Measurements from ENCODE around the gene AP3S1.
"Not testable (repeated sequence)": the region's sequence is repeated elsewhere in the genome, so short reads cannot be mapped to it uniquely, and the experiment has no call there.

Gene AP3S1

DNA sequence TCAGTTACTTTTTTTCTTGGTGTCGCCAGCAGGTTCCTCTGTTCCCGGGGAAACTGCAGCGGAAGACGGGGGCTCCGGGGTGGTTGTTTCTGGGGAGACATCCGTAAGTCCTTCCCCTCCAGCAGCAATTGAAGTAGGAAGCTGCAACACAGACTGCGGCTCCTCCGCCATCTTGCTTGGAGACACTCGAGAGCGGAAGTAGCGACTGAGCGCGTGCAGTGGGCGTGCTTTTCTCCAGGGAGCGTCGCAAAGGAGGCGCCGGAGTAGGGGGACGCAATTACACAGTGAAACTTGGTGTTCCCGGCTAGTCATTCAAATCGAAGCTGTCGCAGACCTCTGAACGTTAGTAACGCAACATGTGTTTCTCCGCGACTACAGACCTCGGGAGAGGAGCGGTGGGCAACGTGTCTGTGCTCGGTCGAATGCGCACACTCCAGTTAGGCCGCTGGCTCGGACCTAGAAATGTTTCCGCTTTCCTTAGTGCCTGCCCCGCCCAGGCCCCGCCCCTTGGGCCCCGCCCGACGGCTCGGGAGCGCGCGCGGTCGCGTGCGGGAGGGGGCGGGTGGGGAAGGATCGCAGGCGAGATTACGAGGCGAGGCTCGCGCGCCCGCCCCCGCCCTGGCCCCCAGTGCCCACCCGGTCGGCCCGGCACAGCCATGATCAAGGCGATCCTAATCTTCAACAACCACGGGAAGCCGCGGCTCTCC lies at the start of gene AP3S1, which contains the start of gene ATG12:
TSS of gene AP3S1 (plus strand) at position 554 of the 707 bp plus-strand sequence. CDS start at position 657, 103 bp downstream.
TSS of gene ATG12 (minus strand) at position 184 of the 707 bp plus-strand sequence. CDS start at position 171, 13 bp downstream.
- intact Hi-C loops (cut with DNase I) = loop anchor here (5.0 to 10.0 kb wide), 2 partner anchors 214 to 537 kb away; partner anchors contain the start of gene TMED7
- peak; percentile 88 to 97 (median 93) for DNase-seq

GRCh38 chr5:115795700-115796099 lies 46.0 kb upstream of the AP3S1 start:
- intact Hi-C loops (cut with DNase I) = loop anchor here (10.0 kb wide), 1 partner anchor 1929 kb away; no protein-coding TSS in a partner anchor
- no peak for DNase-seq

- intact Hi-C loops (cut with DNase I) = loop anchor here (10.0 kb wide), 1 partner anchor 1928 kb away; no protein-coding TSS in a partner anchor
Observed at GRCh38 chr5:115796656-115797055, 45.1 kb upstream of the AP3S1 start.

GRCh38 chr5:115798252-115798651 lies 43.5 kb upstream of the AP3S1 start:
- intact Hi-C loops (cut with DNase I) = loop anchor here (10.0 kb wide), 1 partner anchor 1927 kb away; no protein-coding TSS in a partner anchor
- no peak for DNase-seq

More at GRCh38 chr5:115796656-115797055, 45.1 kb upstream of the AP3S1 start:
- no peak for DNase-seq

GRCh38 chr5:115800108-115800507 lies 41.6 kb upstream of the AP3S1 start:
- intact Hi-C loops (cut with DNase I) = no loop called here
- no peak for DNase-seq

DNA sequence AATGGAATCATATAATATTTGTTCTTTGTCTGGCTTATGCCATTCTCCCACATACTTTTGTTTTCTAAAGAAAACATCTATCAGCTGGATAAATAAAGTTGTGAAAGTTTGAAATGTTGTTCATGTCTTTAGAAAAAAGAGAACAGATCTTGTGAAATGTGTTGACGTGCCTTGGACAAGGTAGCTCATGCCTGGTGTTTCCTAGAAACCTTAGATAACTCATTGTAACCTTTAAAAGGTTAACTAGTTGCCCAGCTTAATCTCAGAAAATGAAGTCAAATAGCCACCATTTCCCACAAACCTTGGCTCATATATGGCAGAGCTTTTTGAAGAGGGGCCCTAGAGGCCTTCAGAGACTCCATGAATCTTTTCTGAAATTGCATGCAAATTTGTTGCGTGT lies 40.6 kb upstream of the AP3S1 start:
- intact Hi-C loops (cut with DNase I) = no loop called here
- DNase-seq = no peak

- DNase-seq = no peak
- intact Hi-C loops (cut with DNase I) = no loop called here
Observed at GRCh38 chr5:115801984-115802383, 39.8 kb upstream of the AP3S1 start.

- no peak for DNase-seq
- intact Hi-C loops (cut with DNase I) = no loop called here
Observed at GRCh38 chr5:115806986-115807653, 34.6 kb upstream of the AP3S1 start.

DNA sequence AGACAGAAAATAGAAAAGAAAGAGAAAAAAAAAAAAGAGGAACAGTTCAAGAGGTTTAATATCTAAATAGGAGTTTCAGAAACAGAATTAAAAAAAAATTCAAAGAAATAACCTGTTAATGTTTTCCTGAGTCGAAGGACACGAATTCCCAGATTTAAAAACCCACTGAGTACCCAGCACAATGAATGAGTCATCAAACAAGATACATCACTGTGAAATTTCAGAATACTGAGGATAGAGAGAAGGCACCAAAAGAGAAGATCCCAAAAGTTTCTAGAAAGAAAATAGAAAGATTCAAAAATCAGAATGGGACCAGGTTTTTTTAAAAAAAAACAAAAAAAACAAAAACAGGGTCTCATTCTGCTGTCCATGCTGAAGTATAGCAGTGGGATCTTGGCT lies 34.1 kb upstream of the AP3S1 start:
- intact Hi-C loops (cut with DNase I) = no loop called here
- DNase-seq = no peak

- intact Hi-C loops (cut with DNase I); DNase-seq: not testable (repeated sequence)
Observed at GRCh38 chr5:115808066-115808465, 33.7 kb upstream of the AP3S1 start.

DNA sequence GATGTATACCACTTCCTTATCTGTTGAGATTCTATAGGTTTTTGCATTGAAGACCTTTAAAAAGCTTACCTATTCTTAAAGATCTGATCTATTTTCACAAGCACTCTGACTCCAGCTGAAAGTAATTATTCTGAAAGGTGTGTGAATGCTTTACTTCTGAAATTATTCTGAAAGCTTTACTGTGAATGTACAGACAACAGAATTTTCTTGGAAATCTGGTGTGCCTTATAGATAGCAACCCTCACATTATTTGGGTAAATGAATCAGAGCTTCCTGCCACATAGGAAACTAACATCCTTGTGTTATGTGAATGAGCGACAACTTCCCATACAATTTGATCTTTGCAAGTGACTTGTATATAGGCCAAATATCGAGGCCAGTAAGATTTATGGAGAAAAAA lies 31.8 kb upstream of the AP3S1 start:
- DNase-seq = no peak
- intact Hi-C loops (cut with DNase I) = no loop called here

- intact Hi-C loops (cut with DNase I) = no loop called here
- no peak for DNase-seq
Observed at GRCh38 chr5:115810761-115811160, 31.0 kb upstream of the AP3S1 start.

DNA sequence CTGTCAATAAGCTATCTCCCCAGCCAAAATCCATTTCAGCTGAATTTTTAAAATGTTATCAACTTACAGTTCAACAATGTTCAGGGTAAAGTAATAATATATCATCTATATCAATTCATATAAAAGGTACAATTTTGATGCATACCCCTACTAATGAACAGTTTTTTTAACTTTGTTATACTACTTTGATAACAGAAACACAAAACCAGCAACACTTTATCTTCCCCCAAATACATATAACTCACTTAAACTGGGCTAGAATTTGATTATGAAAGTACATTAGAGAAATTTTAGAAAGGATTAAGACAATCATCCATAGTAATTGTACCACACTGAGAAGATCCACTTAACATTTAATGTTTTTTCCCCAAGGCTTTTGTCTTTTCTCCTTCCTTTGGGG lies 30.3 kb upstream of the AP3S1 start:
- no peak for DNase-seq
- intact Hi-C loops (cut with DNase I) = no loop called here

GRCh38 chr5:115812372-115812771 lies 29.4 kb upstream of the AP3S1 start:
- DNase-seq = no peak
- intact Hi-C loops (cut with DNase I) = no loop called here

DNA sequence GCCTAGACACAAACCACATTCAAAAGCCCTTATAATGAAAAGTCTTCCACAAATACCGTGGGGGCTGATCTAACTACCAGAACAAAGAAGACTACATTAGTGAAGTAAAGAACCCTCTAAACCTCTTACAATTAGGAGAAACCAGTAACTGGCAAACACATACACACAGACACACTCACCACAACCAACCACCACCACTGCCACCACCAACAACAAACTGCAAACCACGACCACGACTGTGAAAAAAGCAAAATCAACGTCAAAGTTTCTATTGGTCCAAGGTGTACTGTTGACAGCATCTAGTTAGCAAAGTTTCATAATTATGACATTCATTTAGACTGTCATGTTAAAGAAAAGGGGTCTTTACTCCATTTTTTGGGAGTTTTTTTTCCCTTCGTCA lies 28.0 kb upstream of the AP3S1 start:
- intact Hi-C loops (cut with DNase I) = no loop called here

GRCh38 chr5:115815006-115815692 lies 26.6 kb upstream of the AP3S1 start:
- DNase-seq = peak in 3 of 42 donors; percentile 4 to 32 (median 12)
- intact Hi-C loops (cut with DNase I) = no loop called here

More for the DNA sequence above, 28.0 kb upstream of the AP3S1 start:
- DNase-seq = no peak

GRCh38 chr5:115815693-115816225 lies 26.0 kb upstream of the AP3S1 start:
- intact Hi-C loops (cut with DNase I) = no loop called here
- peak in 36 of 42 donors; percentile 10 to 57 (median 26) for DNase-seq

GRCh38 chr5:115816226-115817081 lies 25.3 kb upstream of the AP3S1 start, which contains the start of gene CDO1:
Gene CDO1, minus strand, starts transcription at chr5:115816659. Its CDS starts 262 bp downstream, at chr5:115816397.
- intact Hi-C loops (cut with DNase I) = no loop called here
- DNase-seq = peak; percentile 66 to 95 (median 86)
